HAP-1 (cell line): Measurements from ENCODE around the gene RIPK4.

ENCODE experiments used
- DNase-seq, 2 experiments: peaks; one replicate each; pipeline ENCODE4 v3.0.0-alpha.2; 2016 to 2020; ENCODE audit warnings: low spot score in 2 of 2
- H3K27me3 ChIP-seq: fragments of 250-450 bp; sonication (Bioruptor Pico); 2 replicates; pipeline ENCODE4 v1.5.1; 2020; ENCODE audit warnings: low read depth, mild to moderate bottlenecking, moderate library complexity
- H3K36me3 ChIP-seq: fragments of 250-450 bp; sonication (Bioruptor Pico); replicated peaks from 2 replicates; pipeline ENCODE4 v1.5.1; 2020; ENCODE audit warnings: mild to moderate bottlenecking
- H3K4me1 ChIP-seq: fragments of 250-450 bp; sonication (Bioruptor Pico); 2 replicates; pipeline ENCODE4 v1.5.1; 2020; ENCODE audit warnings: mild to moderate bottlenecking
- H3K4me3 ChIP-seq: fragments of 250-450 bp; sonication (Bioruptor Pico); 2 replicates; pipeline ENCODE4 v1.5.1; 2020; ENCODE audit warnings: mild to moderate bottlenecking, moderate library complexity
- H3K9me3 ChIP-seq: fragments of 250-450 bp; sonication (Bioruptor Pico); 2 replicates; pipeline ENCODE4 v1.5.1; 2020; ENCODE audit warnings: mild to moderate bottlenecking, moderate library complexity
- in situ Hi-C: fragments of 300-500 bp; cut with MboI; formaldehyde crosslinking; loops from 3 replicates; pipeline ENCODE4 v1.14.3; 2020; ENCODE audit warnings: low sequenced_read_pairs, inconsistent platforms, mixed read lengths

The RIPK4 gene

GRCh38 chr21:41739011-41739410, 27.8 kb downstream of the RIPK4 start:
- DNase-seq = no peak
- no peaks in the 10 kb centered on the region for H3K4me1 ChIP-seq
- H3K9me3 ChIP-seq = no peaks in the 10 kb centered on the region
- H3K27me3 ChIP-seq = no peaks in the 10 kb centered on the region
- in situ Hi-C loops = no loop called here
- no peak overlapping the region for H3K4me3 ChIP-seq
- H3K36me3 ChIP-seq = no peaks in the 10 kb centered on the region

- H3K36me3 ChIP-seq = no peaks in the 10 kb centered on the region
- in situ Hi-C loops = no loop called here
- H3K4me3 ChIP-seq = no peak overlapping the region
- no peaks in the 10 kb centered on the region for H3K9me3 ChIP-seq
- H3K27me3 ChIP-seq = no peaks in the 10 kb centered on the region
- no peaks in the 10 kb centered on the region for H3K4me1 ChIP-seq
- DNase-seq = no peak
Measured at GRCh38 chr21:41737651-41738324, 29.1 kb downstream of the RIPK4 start.

DNA sequence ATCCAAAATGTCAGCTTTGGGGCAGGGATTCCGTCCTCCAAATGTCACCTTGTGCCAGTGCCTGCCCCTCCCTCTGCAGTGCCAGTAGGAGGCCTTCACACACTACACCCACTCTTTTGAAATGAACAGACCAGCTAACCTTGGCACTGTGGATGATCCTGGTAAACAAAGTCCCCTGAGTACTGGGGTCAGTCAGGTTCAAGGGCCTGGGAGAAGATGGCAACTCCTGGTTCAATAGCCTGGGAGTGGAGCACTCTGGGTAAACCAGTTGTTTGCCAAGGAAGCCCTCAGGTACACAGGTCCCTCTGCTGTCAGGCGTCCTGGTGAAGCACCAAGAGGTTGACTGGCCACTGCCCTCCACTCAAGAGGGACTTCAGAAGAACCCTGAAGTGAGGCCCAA, 30.4 kb downstream of the RIPK4 start:
- Histone ChIP-seq H3K4me3 (no peak overlapping the region), H3K4me1 (no peaks in the 10 kb centered on the region), H3K36me3 (no peaks in the 10 kb centered on the region), H3K27me3 (no peaks in the 10 kb centered on the region), H3K9me3 (no peaks in the 10 kb centered on the region)
- in situ Hi-C loops = no loop called here
- no peak for DNase-seq

GRCh38 chr21:41733951-41734689, 32.7 kb downstream of the RIPK4 start:
- no peak for DNase-seq
- no peaks in the 10 kb centered on the region for H3K36me3 ChIP-seq
- H3K27me3 ChIP-seq = no peaks in the 10 kb centered on the region
- no peaks in the 10 kb centered on the region for H3K4me1 ChIP-seq
- H3K4me3 ChIP-seq = no peak overlapping the region
- no peaks in the 10 kb centered on the region for H3K9me3 ChIP-seq
- in situ Hi-C loops = no loop called here

GRCh38 chr21:41731081-41731480, 35.8 kb downstream of the RIPK4 start:
- in situ Hi-C loops = no loop called here
- no peaks in the 10 kb centered on the region for H3K27me3 ChIP-seq
- H3K4me3 ChIP-seq = no peak overlapping the region
- H3K36me3 ChIP-seq = no peaks in the 10 kb centered on the region
- DNase-seq = no peak
- H3K9me3 ChIP-seq = no peaks in the 10 kb centered on the region
- no peaks in the 10 kb centered on the region for H3K4me1 ChIP-seq

- Histone ChIP-seq H3K36me3 (no peaks in the 10 kb centered on the region), H3K4me1 (no peaks in the 10 kb centered on the region), H3K4me3 (no peak overlapping the region), H3K27me3 (no peaks in the 10 kb centered on the region), H3K9me3 (no peaks in the 10 kb centered on the region)
- in situ Hi-C loops = no loop called here
- DNase-seq = no peak
Measured at GRCh38 chr21:41730367-41730765, 36.5 kb downstream of the RIPK4 start.

DNA sequence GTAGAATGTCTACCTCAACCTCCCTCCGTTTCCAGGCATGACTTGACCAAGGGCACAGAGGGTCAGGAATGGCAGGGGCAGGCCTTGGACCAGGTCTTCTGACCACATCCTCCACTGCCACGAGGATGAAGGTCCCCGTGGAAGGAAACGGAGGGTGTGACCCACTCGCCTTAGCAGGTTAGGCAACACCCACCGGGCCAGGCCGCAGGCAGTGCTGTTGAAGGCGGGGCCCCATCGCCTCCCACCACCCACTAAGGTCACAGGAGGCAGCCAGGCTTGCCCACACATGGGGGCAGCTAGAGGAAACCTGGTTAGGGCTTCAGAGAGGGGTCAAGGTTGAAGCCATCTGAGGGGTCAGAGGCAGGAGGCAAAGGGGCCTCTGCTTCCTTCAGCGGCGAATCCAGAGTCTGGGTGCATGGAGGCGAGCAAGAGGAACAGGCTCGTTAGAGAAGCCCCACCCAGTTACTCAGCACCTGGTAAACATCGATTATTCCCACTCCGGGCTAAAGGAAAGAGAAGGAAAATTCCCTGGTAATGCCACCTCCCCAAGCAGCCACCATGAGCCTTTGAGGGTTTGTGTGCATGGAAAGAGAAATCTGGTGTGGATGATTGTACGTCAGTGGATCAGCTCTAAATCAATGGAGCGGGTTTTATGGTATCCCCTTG, 37.0 kb downstream of the RIPK4 start:
- no peaks in the 10 kb centered on the region for H3K4me1 ChIP-seq
- no peak for DNase-seq
- H3K4me3 ChIP-seq = no peak overlapping the region
- no peaks in the 10 kb centered on the region for H3K9me3 ChIP-seq
- no peaks in the 10 kb centered on the region for H3K27me3 ChIP-seq
- H3K36me3 ChIP-seq = no peaks in the 10 kb centered on the region
- in situ Hi-C loops = no loop called here

DNA sequence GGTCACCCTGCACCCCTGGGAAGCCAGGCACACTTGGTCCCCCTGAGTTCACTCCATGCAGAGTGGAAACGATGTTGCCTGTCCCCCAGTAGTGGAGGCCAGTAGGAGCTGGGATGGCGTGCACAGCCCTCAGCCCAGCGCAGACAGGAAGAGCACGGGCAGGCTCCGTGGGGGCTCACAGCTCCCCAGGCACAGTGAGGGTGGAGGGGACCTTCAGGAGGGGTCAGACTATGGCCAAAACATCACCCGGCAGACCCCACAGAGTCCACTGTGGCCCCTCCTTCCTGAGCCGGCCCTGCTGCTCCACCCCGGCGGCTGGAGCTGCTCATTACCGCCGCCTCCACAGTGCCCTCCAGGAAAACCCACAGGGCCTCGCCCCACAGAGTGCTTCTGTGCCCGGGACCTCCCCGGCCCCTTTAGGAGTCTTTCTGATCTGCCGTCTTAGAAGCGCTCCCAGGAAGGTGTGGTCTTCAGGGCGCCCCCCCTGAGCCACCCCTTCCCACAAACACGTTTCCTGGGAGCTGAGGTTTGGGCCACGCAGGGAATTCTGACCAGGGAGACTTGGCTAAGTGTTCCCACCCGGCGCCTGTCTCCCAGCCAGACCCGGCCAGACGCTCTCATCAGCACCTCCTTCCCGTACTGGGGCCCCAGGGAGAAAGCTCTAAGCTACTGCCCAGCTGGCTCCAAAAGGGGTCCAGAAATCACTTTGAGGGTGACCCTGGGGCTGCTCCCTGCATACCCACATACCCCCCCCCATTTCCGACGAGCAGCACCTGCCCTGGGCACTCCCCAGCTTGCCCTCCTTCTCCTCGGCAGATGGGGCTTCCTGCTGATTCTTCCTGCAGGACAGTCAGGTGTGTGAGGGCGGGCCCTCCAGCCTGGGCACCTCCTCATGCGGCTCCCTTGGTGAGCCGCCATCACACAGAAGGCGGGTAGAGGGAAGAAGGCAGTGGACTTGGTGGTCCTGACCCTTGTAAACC, 38.8 kb downstream of the RIPK4 start:
- H3K4me1 ChIP-seq = no peaks in the 10 kb centered on the region
- no peaks in the 10 kb centered on the region for H3K9me3 ChIP-seq
- no peaks in the 10 kb centered on the region for H3K36me3 ChIP-seq
- H3K27me3 ChIP-seq = no peaks in the 10 kb centered on the region
- no peak for DNase-seq
- H3K4me3 ChIP-seq = no peak overlapping the region
- in situ Hi-C loops = no loop called here

- H3K36me3 ChIP-seq = no peaks in the 10 kb centered on the region
- no peak for DNase-seq
- H3K4me3 ChIP-seq = no peak overlapping the region
- in situ Hi-C loops = no loop called here
- H3K4me1 ChIP-seq = no peaks in the 10 kb centered on the region
- no peaks in the 10 kb centered on the region for H3K27me3 ChIP-seq
- no peaks in the 10 kb centered on the region for H3K9me3 ChIP-seq
Measured at GRCh38 chr21:41726970-41727783, 39.7 kb downstream of the RIPK4 start.

DNA sequence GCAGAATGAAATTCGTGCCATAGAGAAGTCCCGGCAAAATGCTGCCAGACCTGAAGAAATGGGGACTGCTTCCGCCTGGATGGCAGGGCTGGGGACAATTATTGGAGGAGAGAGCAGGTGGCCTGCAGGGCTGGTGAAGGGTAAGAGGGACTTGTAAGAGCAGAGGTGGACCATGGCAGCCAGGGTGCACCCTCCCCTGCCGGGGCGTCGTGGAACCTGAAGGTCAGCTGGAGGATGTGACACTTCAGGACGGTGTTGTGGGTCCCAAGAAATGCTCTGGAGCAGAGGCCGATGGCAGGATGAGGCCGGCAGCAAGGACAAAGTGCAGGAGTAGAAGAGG, 40.3 kb downstream of the RIPK4 start:
- no peaks in the 10 kb centered on the region for H3K36me3 ChIP-seq
- H3K9me3 ChIP-seq = no peaks in the 10 kb centered on the region
- DNase-seq = no peak
- no peaks in the 10 kb centered on the region for H3K27me3 ChIP-seq
- no peak overlapping the region for H3K4me3 ChIP-seq
- H3K4me1 ChIP-seq = no peaks in the 10 kb centered on the region
- in situ Hi-C loops = no loop called here

DNA sequence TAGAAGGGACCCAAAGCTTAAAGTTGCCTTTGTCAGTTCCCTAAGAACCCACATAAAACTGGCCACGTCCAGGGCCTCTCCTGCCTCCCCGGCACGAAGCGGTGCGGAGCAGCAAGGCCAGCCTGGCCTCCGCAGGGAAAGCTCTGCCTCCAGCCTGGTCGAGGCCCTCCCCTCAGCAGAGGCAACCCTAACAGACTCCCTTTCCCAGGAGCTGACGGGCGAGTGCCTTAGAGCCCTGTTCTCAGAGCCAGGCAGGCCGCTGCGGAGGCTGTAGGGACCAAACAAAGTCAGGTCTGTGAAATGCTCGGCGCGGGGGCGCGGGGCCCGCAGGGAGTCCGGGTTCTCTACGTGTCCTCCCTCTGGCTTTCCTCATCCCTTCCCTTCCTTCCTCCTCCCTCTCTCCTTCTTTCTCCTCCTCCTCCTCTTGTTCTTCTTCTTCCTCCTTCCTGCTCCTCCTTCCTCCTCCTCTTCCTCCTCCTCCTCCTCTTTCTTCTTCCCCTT, 40.7 kb downstream of the RIPK4 start:
- Histone ChIP-seq H3K9me3 (no peaks in the 10 kb centered on the region), H3K27me3 (no peaks in the 10 kb centered on the region), H3K36me3 (no peaks in the 10 kb centered on the region), H3K4me1 (no peaks in the 10 kb centered on the region), H3K4me3 (no peak overlapping the region)
- no peak for DNase-seq
- in situ Hi-C loops = no loop called here

- H3K9me3 ChIP-seq = no peaks in the 10 kb centered on the region
- no peaks in the 10 kb centered on the region for H3K36me3 ChIP-seq
- H3K27me3 ChIP-seq = no peaks in the 10 kb centered on the region
- no peaks in the 10 kb centered on the region for H3K4me1 ChIP-seq
- H3K4me3 ChIP-seq = no peak overlapping the region
- in situ Hi-C loops = no loop called here
- no peak for DNase-seq
Measured at GRCh38 chr21:41725421-41726031, 41.3 kb downstream of the RIPK4 start.
